ENCODE measurements around the gene MICAL2.

Gene MICAL2

GRCh38 chr11:12276831-12277475 is 166.6 kb downstream of the MICAL2 start:
- DNase-seq: peak in 2 of 3 experiments; percentile 39 to 76

- DNase-seq: no peak
Observed at GRCh38 chr11:12278766-12279671, 168.6 kb downstream of the MICAL2 start.

DNA sequence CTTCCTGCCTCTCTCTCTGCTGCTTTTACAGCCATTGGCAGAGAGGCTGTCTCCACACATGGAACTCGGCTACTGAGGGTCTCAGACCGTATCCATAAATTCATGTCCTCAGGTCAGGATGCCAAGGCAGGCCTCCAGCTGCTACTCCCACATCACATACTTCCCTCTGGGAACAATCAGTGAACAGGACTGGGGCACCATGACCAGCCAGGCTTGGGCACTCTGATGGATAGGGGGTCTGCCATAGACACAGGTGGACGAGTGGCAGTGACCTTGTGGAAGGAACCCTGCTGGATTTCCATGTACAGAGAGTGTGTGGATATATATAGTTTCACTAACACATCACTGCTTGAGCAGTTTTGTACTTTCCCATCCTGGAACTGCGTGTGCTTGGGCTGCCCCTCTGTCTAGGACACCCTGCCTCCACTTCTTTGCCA is 169.3 kb downstream of the MICAL2 start:
- no peak for DNase-seq

DNA sequence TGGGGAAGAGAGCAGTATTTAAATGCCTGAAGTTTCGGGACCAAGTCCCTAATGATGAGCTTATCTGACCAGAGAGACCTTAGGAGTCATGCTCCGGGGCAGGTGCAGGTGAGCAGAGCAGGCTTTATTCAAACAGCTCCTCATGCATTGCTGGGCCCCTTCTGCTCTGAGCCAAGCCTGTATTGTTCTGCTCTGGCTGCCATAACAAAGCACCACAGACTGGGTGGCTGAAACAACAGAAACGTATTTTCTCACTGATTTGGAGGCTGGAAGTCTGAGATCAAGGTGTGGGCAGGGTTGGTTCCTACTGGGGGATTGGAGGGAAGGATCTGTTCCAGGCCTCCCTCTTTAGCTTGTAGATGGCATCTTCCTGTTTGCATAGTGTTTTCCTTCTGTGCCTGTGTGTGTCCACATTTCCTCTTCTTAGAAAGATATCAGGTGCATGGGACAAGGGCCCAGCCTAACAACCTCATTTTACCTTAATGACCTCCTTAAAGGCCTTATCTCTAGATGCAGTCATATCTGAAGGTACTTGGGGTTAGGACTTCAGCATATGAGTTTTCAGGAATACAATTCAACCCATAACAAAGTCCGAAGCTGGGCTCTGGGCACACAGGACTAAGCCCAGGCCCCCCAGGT is 169.9 kb downstream of the MICAL2 start:
- DNase-seq: peak in 1 of 3 experiments; percentile 18

- no peak for DNase-seq
Observed at GRCh38 chr11:12280838-12281565, 170.6 kb downstream of the MICAL2 start.

DNA sequence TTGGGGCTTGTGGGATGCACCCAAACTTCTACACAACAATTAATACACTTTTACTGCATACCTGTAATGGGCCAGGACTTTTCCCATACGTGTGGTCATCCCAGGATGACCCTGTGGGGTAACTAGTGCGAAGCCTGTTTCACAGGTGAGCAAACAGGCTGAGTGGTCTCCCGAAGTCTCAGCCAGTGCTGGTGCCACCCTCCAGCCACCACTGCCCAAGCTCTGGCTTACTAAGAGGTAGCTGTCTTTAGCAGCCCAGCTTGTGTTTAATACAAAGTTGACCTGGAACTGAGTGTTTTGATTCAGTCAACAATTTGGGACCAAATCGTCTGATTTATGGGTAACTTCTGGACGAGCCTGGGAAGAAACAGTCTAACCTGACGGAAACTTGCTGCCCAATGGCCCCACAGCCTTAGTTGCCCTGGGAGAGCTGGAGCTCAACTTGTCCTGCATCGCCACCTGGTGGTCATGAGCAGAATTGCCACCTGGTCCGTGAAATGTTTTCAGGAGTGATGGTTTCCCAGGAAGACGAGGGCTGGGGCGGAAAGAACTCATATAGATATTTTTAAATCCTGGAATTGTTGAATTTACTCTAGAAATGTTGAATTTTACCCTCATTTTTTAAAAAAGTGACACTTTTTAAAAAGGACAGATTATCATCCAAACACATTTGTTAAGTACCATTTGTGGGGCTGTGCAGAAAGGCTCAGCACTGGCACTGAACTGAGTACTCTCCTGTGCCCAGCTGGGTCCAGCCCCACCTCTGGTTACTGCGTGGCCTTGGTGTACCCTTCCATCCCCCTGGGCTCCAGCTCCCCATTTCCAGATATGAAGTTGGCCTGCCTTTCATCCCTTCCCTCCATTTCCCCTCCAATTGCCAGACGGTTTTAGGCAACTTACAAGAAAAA is 171.4 kb downstream of the MICAL2 start:
- peak; percentile 71 to 96 (median 88) for DNase-seq

- no peak for DNase-seq
Observed at GRCh38 chr11:12282676-12283075, 172.3 kb downstream of the MICAL2 start.

DNA sequence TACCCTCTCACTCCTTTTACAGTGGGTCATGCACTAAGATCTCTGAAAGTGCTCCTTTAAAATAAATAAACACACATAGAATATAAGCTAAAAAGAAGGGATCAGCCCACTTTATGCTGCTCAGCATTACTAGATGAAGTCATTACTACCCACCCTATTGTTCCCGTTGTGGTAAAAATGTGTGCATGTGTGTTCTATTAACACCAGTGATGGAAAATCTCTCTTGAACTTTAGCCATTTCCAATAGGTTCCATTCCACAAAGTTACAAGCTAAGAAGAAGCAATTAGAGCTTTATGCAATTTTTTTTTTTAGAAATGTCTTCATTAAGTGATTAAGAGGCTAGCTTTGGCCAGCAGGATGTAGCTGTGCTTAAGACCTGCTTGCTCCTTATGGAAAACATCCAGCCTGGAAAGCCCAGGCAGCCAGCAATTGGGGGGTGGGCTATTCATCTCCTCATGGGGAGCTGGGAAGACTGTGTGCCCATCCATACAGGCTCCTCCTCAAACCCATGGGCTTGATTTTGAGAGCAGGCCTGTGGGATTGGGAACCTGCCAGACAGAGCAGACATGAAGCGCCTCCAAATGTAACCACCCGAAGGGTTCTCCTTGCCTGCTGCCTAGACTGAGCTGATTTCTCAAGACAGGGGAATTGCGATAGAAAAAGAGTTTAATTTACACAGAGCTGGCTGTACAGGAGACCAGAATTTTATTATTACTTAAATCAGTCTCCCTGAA is 174.1 kb downstream of the MICAL2 start:
- no peak for DNase-seq

DNA sequence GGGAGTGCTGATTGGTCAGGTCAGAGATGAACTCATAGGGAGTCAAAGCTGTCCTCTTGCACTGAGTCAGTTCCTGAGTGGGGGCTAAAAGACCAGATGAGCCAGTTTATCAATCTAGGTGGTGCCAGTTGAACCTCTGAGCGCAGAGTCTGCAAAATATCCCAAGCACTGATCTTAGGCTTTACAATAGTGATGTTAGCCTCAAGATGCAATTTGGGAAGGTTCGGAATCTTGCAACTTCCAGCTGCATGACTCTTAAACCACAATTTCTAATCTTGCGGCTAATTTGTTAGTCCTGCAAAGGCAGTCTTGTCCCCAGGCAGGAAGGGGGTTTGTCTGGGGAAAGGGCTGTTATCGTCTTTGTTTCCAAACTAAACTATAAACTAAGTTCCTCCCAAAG is 174.7 kb downstream of the MICAL2 start:
- DNase-seq: no peak

DNA sequence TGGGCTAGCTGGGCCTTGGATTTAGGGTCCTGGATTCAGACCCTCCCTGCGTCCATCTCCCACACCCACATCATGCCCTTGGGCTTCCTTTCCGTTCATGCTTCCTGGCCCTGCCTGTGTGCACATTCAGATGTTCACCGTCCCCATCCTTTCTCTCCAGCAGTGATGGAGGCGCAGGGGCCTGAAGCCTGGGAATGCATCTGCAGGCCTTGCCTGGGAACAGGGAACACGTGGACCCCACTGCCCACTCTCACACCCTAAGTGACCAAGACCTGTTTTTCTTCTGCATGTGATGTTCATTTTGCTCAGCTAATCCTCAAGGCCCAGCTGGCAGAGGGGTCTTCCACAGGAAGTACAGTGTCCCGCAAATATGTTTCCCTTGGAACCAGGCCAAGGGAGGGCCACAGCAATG is 175.4 kb downstream of the MICAL2 start:
- DNase-seq: no peak

- no peak for DNase-seq
Observed at GRCh38 chr11:12286606-12287005, 176.2 kb downstream of the MICAL2 start.

DNA sequence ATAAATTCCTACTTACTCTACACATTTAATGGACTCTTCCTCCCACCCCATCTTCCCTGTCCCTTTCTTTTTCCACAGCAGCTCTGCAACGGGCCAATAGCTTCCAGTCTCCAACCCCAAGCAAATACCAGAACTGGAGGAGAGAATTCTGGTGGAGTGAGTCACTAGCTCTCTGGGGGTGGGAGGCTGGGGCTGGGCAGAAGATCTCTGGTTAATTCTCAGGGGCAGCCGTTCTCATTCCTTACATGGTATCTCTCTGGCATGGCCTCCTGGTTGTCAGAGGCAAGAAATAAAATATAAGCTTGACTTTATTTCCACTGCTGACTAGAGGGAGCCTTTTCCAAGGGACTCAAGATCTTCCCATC is 176.6 kb downstream of the MICAL2 start:
- no peak for DNase-seq

GRCh38 chr11:12287374-12288211 is 177.2 kb downstream of the MICAL2 start:
- DNase-seq: peak in 2 of 3 experiments; percentile 38 to 52

DNA sequence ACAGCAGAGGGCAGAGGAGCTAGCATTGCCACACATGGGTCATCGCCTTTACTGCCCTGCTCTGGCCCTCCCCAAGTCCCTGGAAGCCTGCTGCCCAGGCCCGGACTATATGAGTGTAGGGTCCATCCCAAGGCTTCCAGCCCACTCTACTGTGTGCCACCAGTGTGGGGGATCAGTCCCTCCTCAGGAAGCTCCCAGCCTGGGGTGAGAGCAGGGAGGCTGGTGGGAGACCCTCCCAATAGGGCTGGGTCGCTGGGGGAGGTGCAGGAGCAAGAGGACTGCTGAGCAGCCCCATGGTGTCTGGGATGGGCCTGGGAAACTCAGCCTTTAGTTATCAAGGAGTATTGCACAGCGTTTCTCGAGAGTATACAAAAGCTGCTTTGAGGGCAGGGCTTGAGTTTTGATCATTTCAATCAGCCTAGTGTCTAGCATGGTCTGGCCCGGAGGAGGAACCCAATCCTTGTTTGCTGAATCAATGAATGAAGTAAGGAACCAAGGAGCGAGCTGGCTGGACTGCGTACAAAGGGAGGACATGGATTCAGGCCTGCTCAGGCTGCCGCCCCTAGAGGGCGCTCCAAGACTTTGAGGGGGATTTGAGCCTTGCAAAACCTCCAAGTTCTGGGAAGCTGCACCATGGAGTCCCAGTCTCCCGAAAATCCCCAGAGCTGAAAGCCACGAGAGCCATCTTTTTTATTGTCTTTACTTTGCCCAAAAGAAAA is 178.0 kb downstream of the MICAL2 start:
- DNase-seq: peak; percentile 83 to 97 (median 92)

DNA sequence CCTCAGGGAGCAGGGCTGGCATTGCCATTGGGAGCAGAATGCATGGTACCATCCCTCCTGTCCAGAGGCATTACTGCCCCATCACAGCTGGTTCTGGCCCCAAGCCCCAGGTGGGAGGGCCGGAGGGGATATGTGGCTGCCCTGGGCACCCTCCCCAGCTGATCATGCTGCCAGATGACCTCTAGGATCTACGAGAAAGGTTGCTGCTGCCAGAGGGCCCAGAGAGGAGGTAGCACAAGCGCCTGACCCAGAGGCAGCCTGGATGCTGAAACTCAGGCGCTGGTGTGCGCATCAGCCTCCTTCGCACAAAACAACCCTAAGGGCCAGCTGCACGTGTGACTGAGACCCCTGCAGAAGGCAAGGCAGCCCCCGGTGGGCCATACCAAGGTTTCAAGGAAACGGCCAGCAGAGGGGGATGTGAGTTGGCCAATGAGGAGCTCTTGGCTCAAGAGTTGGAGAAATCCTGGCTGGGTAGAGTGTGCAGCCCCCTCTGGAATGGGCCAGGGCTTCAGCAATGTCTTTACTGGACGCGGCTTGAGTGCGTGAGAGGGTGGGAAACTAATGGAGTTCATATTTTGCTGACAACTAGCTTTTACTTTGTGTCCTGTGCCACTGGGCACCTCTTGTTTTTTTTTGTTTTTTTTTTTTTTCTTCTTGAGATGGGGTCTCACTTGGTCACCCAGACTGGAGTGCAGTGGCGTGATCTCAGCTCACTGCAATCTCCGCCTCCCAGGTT is 178.7 kb downstream of the MICAL2 start:
- DNase-seq: peak in 2 of 3 experiments; percentile 31 to 45

DNA sequence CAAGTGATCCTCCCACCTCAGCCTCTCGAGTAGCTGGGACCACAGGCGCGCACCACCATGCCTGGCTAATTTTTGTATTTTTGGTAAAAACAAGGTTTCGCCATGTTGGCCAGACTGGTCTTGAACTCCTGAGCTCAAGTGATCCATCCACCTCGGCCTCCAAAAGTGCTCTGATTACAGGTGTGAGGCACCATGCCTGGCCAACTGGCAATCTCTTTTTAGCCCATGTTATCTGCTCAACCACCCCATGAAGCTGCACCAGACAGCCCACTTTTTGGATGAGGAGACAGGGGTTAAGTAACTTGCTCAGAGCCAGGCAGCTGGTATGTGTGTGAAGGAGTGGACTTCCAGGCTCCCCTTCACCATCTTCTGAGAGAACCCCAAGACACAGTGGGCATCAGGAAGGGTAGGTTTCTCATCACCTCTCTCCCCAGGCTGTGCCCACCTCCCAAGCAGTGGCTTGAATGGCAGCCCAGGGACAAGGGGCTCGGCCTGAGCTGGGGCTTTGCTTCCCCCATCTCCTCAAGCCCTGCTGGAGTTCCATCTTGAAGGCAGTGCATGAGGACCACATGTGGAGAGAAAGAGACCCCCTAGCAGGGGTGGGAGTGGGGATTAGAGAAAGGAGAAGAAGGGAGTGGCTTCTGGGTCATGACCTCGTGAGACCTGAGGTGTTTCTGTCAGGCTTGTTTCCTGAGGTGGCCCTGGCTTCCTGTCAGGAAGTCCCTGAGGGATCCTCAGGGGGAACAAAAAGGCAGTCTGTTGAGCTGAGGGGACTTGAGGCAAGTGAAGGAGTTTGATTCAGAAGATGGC is 179.5 kb downstream of the MICAL2 start:
- DNase-seq: no peak

DNA sequence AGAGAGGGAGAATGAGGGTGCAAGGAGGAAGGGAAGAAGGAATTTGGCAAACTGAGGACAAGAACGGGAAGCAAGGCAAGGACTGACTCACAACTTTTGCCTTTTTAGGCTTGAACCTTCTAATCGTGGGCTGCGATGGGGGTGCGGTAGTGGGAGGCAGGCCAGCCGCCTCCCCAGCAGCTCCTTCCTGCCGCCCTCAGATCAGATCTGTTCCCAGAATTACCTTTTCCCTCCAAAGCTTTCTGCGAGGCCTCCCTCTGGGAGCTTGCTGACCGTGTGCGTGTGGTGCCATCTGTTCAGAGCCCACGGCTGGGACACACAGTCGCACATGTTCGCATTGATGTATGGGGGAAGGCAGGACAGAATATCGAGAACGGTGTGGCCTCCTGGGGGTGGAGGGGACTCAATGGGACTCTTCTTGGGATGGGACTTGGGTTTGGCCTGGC is 180.1 kb downstream of the MICAL2 start:
- DNase-seq: no peak

DNA sequence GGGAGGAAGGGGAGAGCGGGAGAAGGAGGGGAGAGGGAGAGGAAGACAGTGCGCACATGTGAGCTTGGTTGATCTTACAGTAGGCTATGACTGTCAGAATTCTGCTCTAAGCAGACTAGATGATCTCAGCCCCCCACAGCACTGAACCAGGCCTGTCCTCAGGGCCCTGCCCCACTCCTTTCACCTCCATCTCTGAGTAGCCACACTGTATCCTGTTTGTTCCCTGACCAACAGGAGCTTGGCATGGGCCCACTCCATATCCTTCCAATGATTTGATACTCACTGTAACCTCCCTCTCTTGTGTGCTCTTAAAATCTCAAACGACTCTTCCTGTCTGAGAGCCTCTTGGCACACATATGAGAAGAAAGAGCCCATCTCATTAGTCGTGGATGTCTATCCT is 180.9 kb downstream of the MICAL2 start:
- peak in 1 of 3 experiments; percentile 78 for DNase-seq
